Common myeloid progenitor, CD34-positive (primary cell): Measurements from ENCODE around the gene ZNF644.
"Not testable (repeated sequence)": the region's sequence is repeated elsewhere in the genome, so short reads cannot be mapped to it uniquely, and the experiment has no call there.

Experiments used
- CTCF ChIA-PET: fragments of 350-600 bp; sonication (Branson Sonifier 250); formaldehyde crosslinking; loops from one replicate; lab custom pipeline; 2021; ENCODE audit warnings: antibody characterized with exemption; lab: Charles Lee
- POLR2A ChIA-PET: fragments of 350-600 bp; sonication (Branson Sonifier 250); formaldehyde crosslinking; loops from one replicate; lab custom pipeline; 2021; ENCODE audit warnings: antibody characterized with exemption; lab: Charles Lee
- DNase-seq, 3 donors: peaks; one replicate each; pipeline versions ENCODE4 v3.0.0 to v3.0.0-alpha.2; 2013
- H3K27ac ChIP-seq, 2 experiments: 1 replicate in 1 of 2; 2 replicates in 1 of 2; pipeline ENCODE4 v1.7.0; 2013; ENCODE audit warnings: inconsistent platforms in 2 of 2, low read length in 2 of 2, mild to moderate bottlenecking in 2 of 2, low read depth in 1 of 2, moderate library complexity in 1 of 2; ENCODE audit not compliant: severe bottlenecking in 2 of 2, insufficient read depth in 1 of 2, poor library complexity in 1 of 2
- H3K27me3 ChIP-seq, 5 experiments: replicated peaks in 2 of 5; 1 replicate in 3 of 5; 2 replicates in 2 of 5; pipeline versions ENCODE4 v1.6.1 to v1.7.0; 2013; ENCODE audit warnings: low read length in 4 of 5, mild to moderate bottlenecking in 2 of 5, moderate library complexity in 2 of 5, inconsistent platforms in 1 of 5; ENCODE audit not compliant: insufficient read depth in 5 of 5, control insufficient read depth in 4 of 5
- H3K36me3 ChIP-seq, 4 experiments: 1 replicate in 2 of 4; 2 replicates in 2 of 4; pipeline versions ENCODE4 v1.6.1 to v1.7.0; 2013; ENCODE audit warnings: low read length in 3 of 4, control low read depth in 1 of 4, mild to moderate bottlenecking in 1 of 4; ENCODE audit not compliant: control insufficient read depth in 4 of 4, insufficient read depth in 4 of 4
- H3K4me1 ChIP-seq, 4 experiments: 1 replicate in 3 of 4; 2 replicates in 1 of 4; pipeline versions ENCODE4 v1.6.1 to v1.7.1; 2013; ENCODE audit warnings: low read length in 3 of 4, mild to moderate bottlenecking in 3 of 4, control low read depth in 1 of 4, inconsistent platforms in 1 of 4, moderate library complexity in 1 of 4; ENCODE audit not compliant: control insufficient read depth in 4 of 4, insufficient read depth in 4 of 4; ENCODE audit errors: control extremely low read depth in 1 of 4
- H3K4me3 ChIP-seq, 7 experiments: 1 replicate in 4 of 7; 2 replicates in 3 of 7; pipeline versions ENCODE4 v1.5.1 to v1.7.0; 2013; ENCODE audit warnings: mild to moderate bottlenecking in 7 of 7, low read length in 6 of 7, moderate library complexity in 6 of 7, inconsistent platforms in 2 of 7, low read depth in 2 of 7, control low read depth in 1 of 7; ENCODE audit not compliant: insufficient read depth in 4 of 7, control insufficient read depth in 1 of 7; ENCODE audit errors: extremely low read depth in 1 of 7
- H3K9me3 ChIP-seq, 5 experiments: 1 replicate in 4 of 5; 2 replicates in 1 of 5; pipeline versions ENCODE4 v1.6.1 to v1.7.1; 2013; ENCODE audit warnings: low read length in 4 of 5, mild to moderate bottlenecking in 2 of 5, inconsistent platforms in 1 of 5, low read depth in 1 of 5, moderate library complexity in 1 of 5; ENCODE audit not compliant: control insufficient read depth in 4 of 5, insufficient read depth in 2 of 5; ENCODE audit errors: control extremely low read depth in 1 of 5
- WGBS: methylation state at CpG from one replicate; pipeline ENCODE4 v1.1.5; 2013; ENCODE audit not compliant: insufficient coverage; 5-methylcytosine and 5-hydroxymethylcytosine counted together

ZNF644 gene

GRCh38 chr1:91054780-91055481 is 33.1 kb upstream of the ZNF644 start:
- DNase-seq, result peak in 2 of 3 donors; percentile 38 to 44
- ChIA-PET CTCF (no interaction called here), POLR2A (no interaction called here)
- 86% methylated on average over 2 of the region's 2 CpGs for whole genome bisulfite sequencing
- Histone ChIP-seq H3K36me3 (no peaks in the 10 kb centered on the region), H3K4me3 (no peak overlapping the region), H3K27me3 (no peaks in the 10 kb centered on the region), H3K4me1 (peaks cover 0 to 10% (median 8%) of the 10 kb centered on the region in 4 experiments), H3K27ac (no peak overlapping the region), H3K9me3 (no peaks in the 10 kb centered on the region)

- Histone ChIP-seq H3K4me3 (no peak overlapping the region), H3K27me3 (no peaks in the 10 kb centered on the region), H3K9me3 (no peaks in the 10 kb centered on the region), H3K27ac (no peak overlapping the region), H3K4me1 (peaks cover 0 to 10% (median 8%) of the 10 kb centered on the region in 4 experiments), H3K36me3 (no peaks in the 10 kb centered on the region)
- DNase-seq, result no peak
- 86% methylated on average over 1 of the region's 2 CpGs for WGBS
- CTCF ChIA-PET, result interaction anchor here (1.1 kb wide), 1 partner anchor 40 kb away, joined by 3 read pairs; no protein-coding TSS in a partner anchor
- POLR2A ChIA-PET, result no interaction called here
Measured at GRCh38 chr1:91053630-91054029, 31.8 kb upstream of the ZNF644 start.

GRCh38 chr1:91049551-91049950 is 27.7 kb upstream of the ZNF644 start:
- CTCF ChIA-PET, H3K27me3 ChIP-seq, H3K27ac ChIP-seq, H3K9me3 ChIP-seq, DNase-seq, H3K4me3 ChIP-seq, H3K4me1 ChIP-seq, H3K36me3 ChIP-seq: not testable (repeated sequence)
- POLR2A ChIA-PET, result interaction anchor here (0.6 kb wide), 1 partner anchor 88 kb away, joined by 3 read pairs; no protein-coding TSS in a partner anchor
- WGBS, result 90% methylated on average over 1 of the region's 2 CpGs

GRCh38 chr1:91046766-91047165 is 24.9 kb upstream of the ZNF644 start:
- no CpG with 5 or more reads among the region's 2 CpGs for WGBS
- CTCF ChIA-PET, result interaction anchor here (1.4 kb wide), 1 partner anchor 12 kb away, joined by 5 read pairs; no protein-coding TSS in a partner anchor
- POLR2A ChIA-PET, result interaction anchor here (0.6 kb wide), 1 partner anchor 175 kb away, joined by 4 read pairs; no protein-coding TSS in a partner anchor
- H3K27ac ChIP-seq, result no peak overlapping the region
- no peak for DNase-seq
- H3K27me3 ChIP-seq, result no peaks in the 10 kb centered on the region
- no peaks in the 10 kb centered on the region for H3K36me3 ChIP-seq
- no peak overlapping the region for H3K4me3 ChIP-seq
- no peaks in the 10 kb centered on the region for H3K4me1 ChIP-seq
- H3K9me3 ChIP-seq, result peaks cover 0 to 10% (median 3%) of the 10 kb centered on the region in 5 experiments

- no peak overlapping the region for H3K4me3 ChIP-seq
- H3K9me3 ChIP-seq, result peaks cover 0 to 20% (median 4%) of the 10 kb centered on the region in 5 experiments
- no peak for DNase-seq
- no peaks in the 10 kb centered on the region for H3K4me1 ChIP-seq
- ChIA-PET POLR2A (no interaction called here), CTCF (no interaction called here)
- no peak overlapping the region for H3K27ac ChIP-seq
- WGBS, result 100% methylated on average over 1 of the region's 1 CpG
- H3K36me3 ChIP-seq, result no peaks in the 10 kb centered on the region
- no peaks in the 10 kb centered on the region for H3K27me3 ChIP-seq
Measured at GRCh38 chr1:91045284-91045683, 23.4 kb upstream of the ZNF644 start.

- H3K27me3 ChIP-seq, H3K36me3 ChIP-seq, POLR2A ChIA-PET, DNase-seq, H3K4me1 ChIP-seq, H3K27ac ChIP-seq, H3K4me3 ChIP-seq, CTCF ChIA-PET: not testable (repeated sequence)
- WGBS, result no CpG with 5 or more reads among the region's 2 CpGs
- H3K9me3 ChIP-seq, result peaks cover 0 to 20% (median 4%) of the 10 kb centered on the region in 5 experiments
Measured at GRCh38 chr1:91044776-91045175, 22.9 kb upstream of the ZNF644 start.

GRCh38 chr1:91042372-91042771 is 20.5 kb upstream of the ZNF644 start:
- POLR2A ChIA-PET, H3K36me3 ChIP-seq, H3K4me3 ChIP-seq, CTCF ChIA-PET, H3K27me3 ChIP-seq, H3K4me1 ChIP-seq, H3K27ac ChIP-seq, DNase-seq: not testable (repeated sequence)
- WGBS, result 100% methylated on average over 2 of the region's 2 CpGs
- peaks cover 0 to 20% (median 4%) of the 10 kb centered on the region in 5 experiments for H3K9me3 ChIP-seq
